Omental fat pad (tissue), 4 donors: ENCODE data around the gene LSM4. TPM values are rescaled to one million over a fixed set of nuclear protein-coding genes. Genes with fewer than 3 reads are reported as not detected.

Experiments used
- ATAC-seq: fragments of 150-250 bp; one replicate; pipeline ENCODE4 v1.9.1; 2016; ENCODE audit warnings: mild to moderate bottlenecking, moderate library complexity; ENCODE audit not compliant: low FRiP score
- DNase-seq: peaks from one replicate; pipeline ENCODE4 v3.0.0-alpha.2; 2019; ENCODE audit warnings: low spot score
- CTCF ChIP-seq, 3 donors: fragments of 450-650 bp; IDR thresholded peaks; one replicate each; pipeline ENCODE4 v1.5.1; 2016 to 2017; ENCODE audit warnings: antibody characterized with exemption in 3 of 3, mild to moderate bottlenecking in 3 of 3, moderate library complexity in 2 of 3
- total RNA-seq, 4 donors: library from RNA; depleted of rRNA; stranded (reverse); fragments of >200 nt; gene quantifications; one replicate each; pipeline ENCODE4 v1.1.0, GENCODE V29; 2016

The LSM4 gene
- total RNA-seq, 4 donors from 2014 or later = 58.6 to 140 (median 93.1) TPM

GRCh38 chr19:18298601-18299000 lies 24.3 kb downstream of the LSM4 start:
- TF ChIP-seq CTCF (IDR thresholded peaks at IDR 0.05) = no peak
- DNase-seq (no peak), ATAC-seq (no peak)

DNA sequence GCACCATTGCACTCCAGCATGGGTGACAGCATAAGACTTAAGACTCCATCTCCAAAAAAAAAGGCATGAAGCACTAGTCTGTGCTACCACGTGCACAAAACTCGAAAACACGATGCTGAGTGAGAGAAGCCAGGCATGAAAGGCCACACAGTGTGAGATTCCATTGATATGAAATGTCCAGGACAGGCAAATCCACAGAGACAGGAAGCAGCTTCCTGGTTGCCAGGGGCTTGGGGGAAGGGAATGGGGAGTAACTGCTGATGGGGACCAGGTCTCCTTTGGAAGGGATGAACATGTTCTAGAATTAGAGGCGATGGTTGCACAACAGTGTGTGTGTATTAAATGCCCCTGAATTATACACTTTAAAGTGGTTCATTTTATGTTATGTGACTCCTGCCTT lies 25.6 kb downstream of the LSM4 start:
- DNase-seq = no peak
- TF ChIP-seq CTCF (IDR thresholded peaks at IDR 0.05) = no peak

DNA sequence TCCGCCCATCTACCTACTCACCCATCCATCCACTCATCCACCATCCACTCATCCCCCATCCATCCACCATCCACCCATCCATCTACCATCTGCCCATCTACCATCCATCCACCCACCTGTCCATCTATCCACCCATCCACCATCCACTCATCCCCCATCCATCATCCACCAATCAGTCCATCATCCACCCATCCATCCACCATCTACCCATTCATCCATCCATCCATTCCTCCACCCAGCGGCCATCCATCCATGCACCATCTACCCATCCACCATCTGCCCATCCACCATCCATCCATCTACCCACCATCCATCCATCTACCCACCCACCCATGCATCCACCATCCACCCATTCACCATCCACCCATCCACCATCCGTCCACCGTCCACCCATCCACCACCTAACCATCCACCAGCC lies 27.8 kb downstream of the LSM4 start:
- DNase-seq = no peak
- no peak for TF ChIP-seq CTCF (IDR thresholded peaks at IDR 0.05)

More for the DNA sequence above, 25.6 kb downstream of the LSM4 start:
- no peak for ATAC-seq

GRCh38 chr19:18294467-18294864 lies 28.4 kb downstream of the LSM4 start:
- ATAC-seq (no peak), DNase-seq (no peak)
- TF ChIP-seq CTCF (IDR thresholded peaks at IDR 0.05) = no peak

More for the DNA sequence above, 27.8 kb downstream of the LSM4 start:
- ATAC-seq = no peak

DNA sequence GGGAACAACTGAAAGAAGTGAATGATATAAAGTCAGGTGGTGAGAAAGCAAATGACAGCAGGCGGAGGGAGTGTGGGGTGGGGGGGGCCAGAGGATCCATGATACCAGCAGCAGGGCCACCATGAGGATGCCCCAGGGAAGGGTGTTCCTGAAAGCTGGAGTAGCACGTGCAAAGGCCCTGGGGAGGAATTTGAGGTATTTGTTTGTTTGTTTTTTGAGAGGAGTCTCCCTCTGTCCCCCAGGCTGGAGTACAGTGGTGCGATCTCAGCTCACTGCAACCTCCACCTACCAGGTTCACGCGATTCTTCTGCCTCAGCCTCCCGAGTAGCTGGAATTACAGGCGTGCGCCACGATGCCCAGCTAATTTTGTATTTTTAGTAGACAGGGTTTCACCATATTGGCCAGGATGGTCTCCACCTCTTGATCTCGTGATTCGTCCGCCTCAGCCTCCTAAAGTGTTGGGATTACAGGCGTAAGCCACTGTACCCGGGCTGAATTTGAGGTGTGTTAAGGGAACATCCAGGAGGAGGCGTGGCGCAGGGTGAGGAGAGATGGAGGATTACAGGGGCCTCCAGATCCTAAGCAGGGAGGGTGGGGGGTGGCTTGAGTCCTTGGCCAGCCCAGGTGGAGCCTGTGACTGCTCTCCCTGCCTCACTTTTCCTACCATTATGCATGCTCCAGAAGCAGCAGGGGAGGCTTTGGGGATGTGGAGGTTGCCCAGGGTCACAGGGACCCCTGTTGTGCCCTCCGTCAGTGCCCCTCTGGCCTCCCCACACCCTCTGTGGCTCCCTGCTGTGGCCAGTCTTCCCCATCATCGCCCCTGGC lies 29.0 kb downstream of the LSM4 start:
- DNase-seq (no peak), ATAC-seq (no peak)
- TF ChIP-seq CTCF (IDR thresholded peaks at IDR 0.05) = no peak

DNA sequence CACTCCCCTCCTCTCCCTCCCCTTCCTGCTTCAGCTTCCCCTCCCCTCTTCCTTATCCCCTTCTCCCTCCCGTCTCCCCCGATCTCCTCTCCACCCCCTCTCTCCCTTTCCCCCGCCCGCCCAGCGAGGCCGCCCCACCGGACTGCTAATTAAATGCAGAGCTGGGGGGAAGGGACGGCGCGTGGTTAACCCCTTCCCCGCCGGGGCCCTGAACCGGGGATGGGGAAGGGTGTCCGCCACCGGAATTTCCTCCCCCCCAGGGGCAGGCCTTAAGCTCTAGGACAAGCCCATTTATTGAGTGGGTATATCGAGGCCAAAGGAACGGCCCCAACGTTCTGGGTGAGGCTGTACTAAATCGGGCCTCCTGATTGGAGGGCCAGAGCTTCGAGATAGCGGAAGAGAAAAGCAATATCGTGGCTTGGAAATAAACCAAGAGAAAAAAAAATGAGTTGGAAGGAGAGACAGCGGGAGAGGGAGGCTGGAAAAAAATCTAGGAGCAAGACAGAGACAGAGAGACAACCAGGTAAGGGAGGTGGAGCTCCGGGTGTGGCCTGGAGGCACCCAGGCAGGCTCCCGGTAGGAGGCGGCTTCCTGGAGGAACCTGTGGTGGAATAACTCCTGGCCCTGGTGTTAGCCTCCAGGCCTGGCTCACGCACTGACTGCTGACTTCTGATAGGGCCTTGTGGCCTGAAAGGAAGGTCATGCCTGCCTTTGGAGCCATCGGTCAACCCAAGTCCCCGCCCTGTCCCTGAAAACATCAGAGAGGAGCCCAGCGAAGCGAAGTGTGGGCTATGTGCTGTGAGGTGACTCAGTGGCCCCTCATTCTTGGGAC lies 29.9 kb downstream of the LSM4 start:
- DNase-seq (peak; percentile 73), ATAC-seq (peak; percentile 45)
- TF ChIP-seq CTCF (IDR thresholded peaks at IDR 0.05) = no peak
